Heart right ventricle (tissue), 16 donors: ENCODE measurements around the gene RPL23. TPM values are rescaled to one million over a fixed set of nuclear protein-coding genes. Genes with fewer than 3 reads are reported as not detected.

Experiments used
- ATAC-seq, 8 donors: fragments of 200-7000 bp; cut with Tn5 transposase; one replicate each; pipeline ENCODE4 v1.9.1; 2020; ENCODE audit warnings: mild to moderate bottlenecking in 8 of 8, moderate library complexity in 8 of 8, moderate number of reproducible peaks in 1 of 8
- DNase-seq, 2 donors: peaks; one replicate each; pipeline ENCODE4 v3.0.0-alpha.2; 2020
- H3K27ac ChIP-seq, 10 donors: fragments of 200-600 bp; sonication (generic) in 2 of 10; one replicate each; pipeline versions ENCODE4 v1.5.0 to v1.8.0; 2020 to 2022; ENCODE audit warnings: mild to moderate bottlenecking in 3 of 10
- H3K27me3 ChIP-seq, 7 donors: fragments of 200-600 bp; one replicate each; pipeline ENCODE4 v1.8.0; 2021 to 2022; ENCODE audit warnings: mild to moderate bottlenecking in 2 of 7
- H3K36me3 ChIP-seq, 9 donors: fragments of 200-600 bp; sonication (generic) in 1 of 9; one replicate each; pipeline versions ENCODE4 v1.5.0 to v1.8.0; 2020 to 2022; ENCODE audit warnings: mild to moderate bottlenecking in 2 of 9
- H3K4me1 ChIP-seq, 9 donors: fragments of 200-600 bp; sonication (generic) in 1 of 9; one replicate each; pipeline versions ENCODE4 v1.5.0 to v1.8.0; 2020 to 2022; ENCODE audit warnings: mild to moderate bottlenecking in 4 of 9
- H3K4me3 ChIP-seq, 10 donors: fragments of 200-600 bp; sonication (generic) in 2 of 10; one replicate each; pipeline versions ENCODE4 v1.5.0 to v1.8.0; 2020 to 2022; ENCODE audit warnings: mild to moderate bottlenecking in 7 of 10, moderate library complexity in 2 of 10
- H3K9me3 ChIP-seq, 11 donors: fragments of 200-600 bp in 10 of 11; sonication (generic) in 2 of 11; one replicate each; pipeline versions ENCODE4 v1.5.0 to v1.8.0; 2013 to 2022; ENCODE audit warnings: mild to moderate bottlenecking in 2 of 11, control low read depth in 1 of 11, moderate library complexity in 1 of 11
- CTCF ChIP-seq, 9 donors: fragments of 200-600 bp; sonication (generic) in 2 of 9; IDR thresholded peaks; one replicate each; pipeline versions ENCODE4 v1.5.0 to v1.8.0; 2021 to 2022; ENCODE audit warnings: antibody characterized with exemption in 9 of 9, mild to moderate bottlenecking in 5 of 9, moderate library complexity in 1 of 9
- WGBS, 2 donors: extraction: QIAGEN DNeasy Blood & Tissue Kit; methylation state at CpG; one replicate each; pipeline ENCODE4 v1.1.7; 2013; ENCODE audit warnings: inconsistent platforms in 1 of 2; 5-methylcytosine and 5-hydroxymethylcytosine counted together
- intact Hi-C, 10 donors: fragments of 100-400 bp; cut with DNase I; formaldehyde crosslinking; loops; one replicate each; pipeline versions ENCODE4 v1.11.1 to v1.14.2; 2022
- microRNA-seq, 2 donors: library from miRNA; unstranded; fragments of <30 nt; microRNA quantifications; one replicate each; pipeline ENCODE4 v1.2.0, GENCODE V29; 2021
- polyA plus RNA-seq, 2 donors: library from polyadenylated mRNA; stranded (reverse); fragments of 200-250 nt; gene quantifications; one replicate each; pipeline ENCODE4 v1.2.3, GENCODE V29; 2013
- total RNA-seq, 10 donors: library from RNA; stranded (reverse); fragmentation: NEBNext Ultra II Directional in 3 of 10; extraction: Animal tissue kit (Norgen Biotek cat#: 25700) in 3 of 10; gene quantifications; one replicate each; pipeline versions ENCODE4 v1.2.1 to v1.2.4, GENCODE V29; 2021 to 2023
- donor health status: Arrhythmogenic right ventricular cardiomyopathy.
- donor health status: ischemic (EF 13 %, LVEDD 7.1; RV severe dilation, severe dysfunction).
- donor health status: healthy with polysubstance abuse.
- donor health status: DM: no; HTN: yes; CAD: no.
- donor health status: DM: no; HTN: no; CAD: no.
- donor health status: ischemic (EF 25% LVEDD 6.9; RV normal size, moderate dysfunction).
- donor health status: ischemic (EF 25% LVEDD 5.7; RV mildly dilated, moderate dysfunction).
- donor health status: healthy.
- donor health status: DM: yes; HTN: yes; CAD: no.
- donor health status: Ischemic cardiomyopathy.
- donor health status: ischemic (EF 35%, LVEDD 5.7; RV mildly dilated, moderate dysfunction).
- donor health status: nonischemic (EF 11% LVEDD 7.7; RV severe dilation, severe dysfunction).
- donor health status: DM: yes; HTN: yes; CAD: no.
- donor health status: PGD.
- donor health status: ischemic (EF 29% LVEDD 5.4; RV normal size, mild dysfunction).
- donor health status: nonischemic (EF 23%, LVEDD 6.1; RV moderate dilation, normal function).

Gene RPL23
- total and polyA plus RNA-seq, 12 donors: 725 to 2,733 (median 850) TPM

GRCh38 chr17:38798614-38799500 lies 54.7 kb downstream of the RPL23 start:
- Histone ChIP-seq H3K9me3 (peaks cover 0 to 2% (median 0%) of the 10 kb centered on the region in 11 donors), H3K27ac (peak overlapping the region; percentile 98 to 100 (median 100)), H3K4me1 (peaks cover 7 to 42% (median 34%) of the 10 kb centered on the region in 9 donors), H3K27me3 (no peaks in the 10 kb centered on the region), H3K4me3 (peak overlapping the region; percentile 76 to 99 (median 94)), H3K36me3 (peaks cover 0 to 54% (median 11%) of the 10 kb centered on the region in 9 donors)
- DNase-seq (peak; percentile 49 to 62), ATAC-seq (peak; percentile 31 to 64 (median 35))
- peak in 1 of 9 donors; percentile 23 for TF ChIP-seq CTCF (IDR thresholded peaks at IDR 0.05)
- intact Hi-C loops: loop anchor here in 3 of 10 donors (2.0 to 5.0 kb wide), 2 partner anchors 46 to 47 kb away; partner anchors contain the start of gene PSMB3 (in 3 of the 3)
- WGBS, 2 donors: 0 to 1% methylated on average over 49 to 53 of the region's 53 CpGs

Small RNA genes within 50 kb of the gene (microRNA-seq; reads per million reads assigned to microRNA genes)
- gene MIR4727: 4.1 to 4.2 reads per million in 2 donors

Other genes starting within 250 kb of the RPL23 start
- 1 to 10 TPM in 8 of 10 donors, under 1 TPM in 2; 0.27 to 3.2 (median 1.3) TPM for gene SRCIN1, start 247.8 kb downstream of the RPL23 start, total RNA-seq
- 1 to 10 TPM in 1 of 2 donors, under 1 TPM in 1; 0.29 to 1.2 TPM for gene SRCIN1, start 247.8 kb downstream of the RPL23 start, polyA plus RNA-seq
- 1 to 10 TPM in 2 of 10 donors, under 1 TPM in 8; 0.25 to 1.3 (median 0.64) TPM for gene EPOP, start 178.8 kb downstream of the RPL23 start, total RNA-seq
- 1 to 10 TPM in 1 of 2 donors, under 1 TPM in 1; 0.66 to 2.2 TPM for gene EPOP, start 178.8 kb downstream of the RPL23 start, polyA plus RNA-seq
- gene MLLT6, start 148.4 kb downstream of the RPL23 start, total RNA-seq: 100 to 1,000 TPM in 1 of 10 donors, 10 to 100 TPM in 9; 56.3 to 100 (median 67.5) TPM
- 100 to 1,000 TPM in 1 of 2 donors, 10 to 100 TPM in 1; 17.3 to 104 TPM for gene MLLT6, start 148.4 kb downstream of the RPL23 start, polyA plus RNA-seq
- 10 to 100 TPM; 58.1 to 84.1 (median 69.4) TPM for gene CISD3, start 123.4 kb downstream of the RPL23 start, total RNA-seq
- 10 to 100 TPM; 50.5 to 83.6 TPM for gene CISD3, start 123.4 kb downstream of the RPL23 start, polyA plus RNA-seq
- 10 to 100 TPM; 15.8 to 30.0 (median 22.8) TPM for gene PCGF2, start 105.4 kb downstream of the RPL23 start, total RNA-seq
- 10 to 100 TPM; 23.8 to 51.6 TPM for gene PCGF2, start 105.4 kb downstream of the RPL23 start, polyA plus RNA-seq
- 100 to 1,000 TPM; 148 to 220 (median 162) TPM for gene PSMB3, start 101.0 kb downstream of the RPL23 start, total RNA-seq
- gene PSMB3, start 101.0 kb downstream of the RPL23 start, polyA plus RNA-seq: 100 to 1,000 TPM; 359 to 379 TPM
- gene PIP4K2B, start 54.2 kb downstream of the RPL23 start, total RNA-seq: 10 to 100 TPM; 37.9 to 51.9 (median 47.5) TPM
- 10 to 100 TPM; 15.3 to 20.3 TPM for gene PIP4K2B, start 54.2 kb downstream of the RPL23 start, polyA plus RNA-seq
- gene CWC25, start 28.4 kb downstream of the RPL23 start, total RNA-seq: 10 to 100 TPM in 2 of 10 donors, 1 to 10 TPM in 8; 7.7 to 11.2 (median 9.0) TPM
- gene CWC25, start 28.4 kb downstream of the RPL23 start, polyA plus RNA-seq: 10 to 100 TPM in 1 of 2 donors, 1 to 10 TPM in 1; 9.1 to 22.6 TPM
- gene LASP1, start 16.3 kb upstream of the RPL23 start, total RNA-seq: 10 to 100 TPM; 19.5 to 56.9 (median 23.0) TPM
- gene LASP1, start 16.3 kb upstream of the RPL23 start, polyA plus RNA-seq: 10 to 100 TPM; 21.3 to 25.4 TPM
- gene FBXO47, start 113.7 kb upstream of the RPL23 start, total RNA-seq: not detected
- gene FBXO47, start 113.7 kb upstream of the RPL23 start, polyA plus RNA-seq: not detected